Cortex of kidney (tissue), 1 donor: ENCODE results near the gene JHY.

Experiments used
- DNase-seq: peaks from one replicate; lab custom pipeline; 2025; lab: John Stamatoyannopoulos, UW

JHY gene

DNA sequence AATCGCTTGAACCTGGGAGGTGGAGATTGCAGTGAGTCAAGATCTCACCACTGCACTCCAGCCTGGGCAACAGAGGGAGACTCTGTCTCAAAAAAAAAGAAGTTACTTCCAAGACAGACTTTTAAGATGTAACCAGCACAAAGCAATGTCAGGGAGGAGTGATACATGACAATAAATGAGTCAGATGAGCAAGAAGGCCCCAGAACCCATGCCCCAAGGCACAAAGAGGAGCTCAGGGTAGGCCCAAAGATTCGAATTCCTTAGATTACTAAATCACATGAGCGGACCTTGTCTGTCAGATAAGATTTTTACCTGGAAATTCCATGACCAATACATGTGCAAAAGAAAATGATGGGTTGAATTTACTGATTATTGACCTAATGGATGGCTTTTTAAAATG is 10.5 kb upstream of the JHY start:
- DNase-seq = no peak

DNA sequence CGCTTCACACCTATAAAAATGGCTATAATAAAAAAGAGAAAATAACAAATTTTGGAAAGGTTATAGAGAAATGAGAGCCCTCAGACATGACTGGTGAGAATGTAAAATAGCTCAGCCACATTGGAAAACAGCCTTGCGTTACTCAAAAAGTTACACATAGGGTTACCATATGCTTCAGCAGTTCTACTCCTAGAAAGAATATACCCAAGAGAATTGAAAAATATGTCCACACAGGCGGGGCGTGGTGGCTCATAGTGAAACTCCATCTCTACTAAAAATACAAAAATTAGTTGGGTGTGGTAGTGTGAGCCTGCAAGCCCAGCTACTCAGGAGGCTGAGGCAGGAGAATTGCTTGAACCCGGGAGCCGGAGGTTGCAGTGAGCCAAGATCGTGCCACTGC is 7.6 kb upstream of the JHY start:
- DNase-seq = no peak

DNA sequence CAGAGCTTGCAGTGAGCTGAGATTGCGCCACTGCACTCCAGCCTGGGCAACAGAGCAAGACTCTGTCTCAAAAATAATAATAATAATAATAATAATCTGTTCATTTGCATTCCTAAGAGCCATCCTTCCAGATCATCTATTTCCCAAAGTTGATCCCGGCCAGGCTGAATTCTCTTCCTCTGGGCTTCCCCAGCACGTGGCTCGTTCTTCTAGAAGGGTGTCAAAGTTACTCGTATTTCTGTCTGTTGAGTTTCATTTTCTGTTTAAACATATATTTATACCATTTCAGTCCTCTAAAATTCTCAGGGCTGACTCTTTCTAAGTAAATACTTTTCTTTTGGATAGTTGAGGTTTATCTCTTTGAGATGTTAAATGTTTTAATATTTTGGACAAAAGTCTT is 4.8 kb upstream of the JHY start:
- DNase-seq = no peak

DNA sequence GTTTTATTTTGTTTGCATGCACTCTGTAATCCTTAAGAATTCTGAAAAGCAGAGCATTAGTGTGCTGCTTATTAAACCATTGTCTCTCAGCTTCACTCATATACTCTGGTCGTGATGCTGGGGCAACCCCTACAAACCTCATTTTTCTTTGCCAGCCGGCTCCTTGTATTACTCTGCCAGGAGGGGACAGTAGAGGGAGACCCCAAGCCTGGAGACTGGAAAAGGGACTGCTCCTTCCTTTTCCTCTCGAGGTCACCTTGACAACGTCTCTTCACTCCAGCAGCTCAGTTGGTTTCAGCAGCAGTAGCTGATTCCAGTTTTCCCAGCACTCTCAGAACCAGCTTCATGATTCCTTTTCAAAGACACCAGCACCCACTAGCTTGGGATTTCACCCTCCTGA is 2.8 kb upstream of the JHY start:
- no peak for DNase-seq

DNA sequence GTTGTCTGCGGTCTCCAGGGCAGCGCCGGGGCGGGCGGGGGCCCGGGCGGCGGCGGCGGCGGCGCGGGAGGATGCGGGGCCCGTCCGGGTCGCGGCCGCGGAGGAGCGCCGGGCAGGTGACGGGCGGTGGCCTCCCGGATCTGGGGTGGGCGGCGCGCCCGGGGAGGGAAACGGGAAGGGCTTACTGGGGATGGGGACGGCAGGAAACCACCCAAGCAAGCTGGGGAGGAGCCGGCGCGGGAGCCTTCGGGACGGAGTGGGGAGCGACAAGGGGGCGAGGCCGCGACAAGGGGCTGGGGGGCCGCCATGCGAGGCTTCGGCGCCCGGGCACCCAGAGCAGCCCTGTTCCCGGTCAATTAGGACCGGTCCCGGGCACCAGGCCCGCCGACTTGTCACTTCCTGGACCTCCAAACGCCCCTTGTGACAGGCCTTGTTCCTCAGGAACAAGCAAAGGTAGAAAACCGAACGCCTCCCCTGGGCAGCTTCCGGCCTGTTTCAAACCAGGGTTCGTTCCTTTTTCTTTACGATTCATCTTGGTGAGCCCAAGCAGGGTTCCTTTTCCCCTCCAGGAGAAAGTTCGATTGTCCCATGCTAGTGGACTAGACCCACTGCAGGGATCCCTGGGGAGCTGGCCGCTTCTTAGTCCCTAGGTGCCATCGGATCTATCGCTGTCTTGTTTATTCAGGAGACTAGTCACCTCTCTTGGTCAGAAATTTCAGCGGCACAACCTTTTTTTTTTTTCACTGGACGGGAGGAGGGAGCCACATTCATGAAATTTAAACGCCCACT is 492 bp downstream of the JHY start:
- DNase-seq = no peak

DNA sequence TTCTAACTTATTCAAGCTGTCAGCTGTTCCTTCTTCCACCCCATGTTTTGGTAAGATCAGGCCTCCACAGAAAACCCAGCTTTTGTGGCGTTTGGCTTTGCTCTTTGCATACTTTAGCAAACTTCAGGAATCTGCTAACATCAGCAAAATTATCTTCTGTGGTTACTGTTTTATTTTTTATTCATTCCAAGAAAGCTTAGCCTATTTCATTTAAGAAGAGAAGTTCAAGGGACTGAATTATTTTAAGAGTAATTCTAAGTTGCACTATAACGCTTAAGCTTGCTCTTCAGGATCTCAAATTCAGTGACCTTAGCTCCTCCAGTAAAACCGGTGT is 1.1 kb downstream of the JHY start:
- DNase-seq = no peak

DNA sequence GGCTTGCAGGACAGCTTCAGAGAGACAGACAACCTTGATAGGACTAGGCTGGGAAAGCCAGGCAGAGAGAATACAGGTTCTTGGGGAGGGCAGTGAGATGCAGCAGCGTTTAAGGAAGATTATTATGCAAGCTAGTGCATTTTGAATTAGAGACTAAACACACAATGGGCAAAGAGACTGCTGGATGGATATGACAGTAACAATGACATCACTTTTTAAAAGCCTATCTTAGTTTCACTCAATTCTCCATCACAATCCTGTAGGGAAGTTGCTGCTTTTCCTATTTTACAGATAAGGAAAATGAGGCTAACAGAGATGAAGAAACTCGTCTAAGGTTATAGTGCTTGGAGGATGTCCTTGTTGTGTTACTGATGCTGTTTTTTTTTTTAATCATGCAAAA is 5.6 kb downstream of the JHY start:
- no peak for DNase-seq

DNA sequence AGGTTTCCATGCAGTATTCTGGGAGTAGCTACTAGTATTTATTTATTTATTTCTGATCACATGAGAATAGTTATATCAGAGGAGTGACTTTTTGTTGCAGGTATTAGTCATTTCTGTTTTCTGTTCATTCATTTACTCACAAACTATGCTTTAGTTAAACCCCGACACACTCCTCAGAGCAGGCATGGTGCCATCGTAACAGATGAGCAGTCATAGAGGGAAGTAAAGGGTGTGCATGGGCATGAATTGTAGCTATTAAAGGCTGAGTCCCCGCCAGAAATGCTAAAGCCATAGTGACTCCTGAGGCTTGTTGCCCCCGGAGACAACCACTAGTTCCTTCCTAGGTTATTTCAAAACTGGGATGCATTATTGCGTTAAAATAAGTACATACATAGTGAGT is 10.6 kb downstream of the JHY start:
- no peak for DNase-seq

DNA sequence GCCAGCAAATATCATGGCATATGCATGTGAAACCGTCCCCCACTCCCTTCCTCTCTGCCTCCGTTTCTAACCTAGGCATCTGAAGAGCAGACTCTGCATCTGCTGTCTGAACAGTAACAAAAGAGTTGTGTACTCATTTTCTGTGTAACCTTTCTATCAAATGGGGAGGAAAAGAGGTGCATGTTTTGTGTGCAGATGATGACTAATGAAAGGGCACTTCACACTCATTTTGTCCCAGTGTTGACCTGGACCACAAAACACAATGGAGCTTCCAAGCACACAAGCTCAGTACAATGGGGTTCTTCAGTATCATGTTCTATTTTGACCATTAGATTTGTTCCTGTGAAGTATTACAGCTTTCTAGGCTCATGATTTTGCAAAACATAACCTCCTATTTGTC is 13.0 kb downstream of the JHY start:
- DNase-seq = no peak

DNA sequence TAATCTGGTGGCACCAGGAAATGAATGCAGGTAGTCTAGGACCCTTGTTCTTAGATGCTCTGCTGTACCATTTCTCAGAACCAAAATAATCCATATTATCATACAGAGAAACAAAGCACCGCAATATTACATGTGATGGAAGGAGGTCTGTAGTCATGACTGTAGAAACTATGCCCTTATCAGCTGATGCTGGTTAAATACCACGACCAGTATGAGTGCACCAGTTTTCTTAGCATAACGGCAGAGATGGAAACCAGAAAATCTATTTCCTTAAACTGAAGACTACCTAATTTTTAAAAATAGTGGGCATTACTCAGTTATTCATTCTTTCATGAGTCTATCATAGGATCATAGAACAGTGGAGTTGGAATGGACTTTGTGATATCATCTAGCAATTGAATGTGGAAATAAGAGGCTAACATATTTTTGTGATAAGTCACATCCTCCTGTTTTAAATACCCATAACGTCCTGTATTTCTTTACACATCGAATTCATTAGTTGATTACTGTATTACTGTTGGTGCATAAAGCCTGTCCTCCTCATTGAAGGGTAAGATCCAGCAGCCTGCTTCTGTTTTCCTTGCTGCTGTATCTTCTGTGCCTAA is 15.1 kb downstream of the JHY start:
- DNase-seq = no peak

DNA sequence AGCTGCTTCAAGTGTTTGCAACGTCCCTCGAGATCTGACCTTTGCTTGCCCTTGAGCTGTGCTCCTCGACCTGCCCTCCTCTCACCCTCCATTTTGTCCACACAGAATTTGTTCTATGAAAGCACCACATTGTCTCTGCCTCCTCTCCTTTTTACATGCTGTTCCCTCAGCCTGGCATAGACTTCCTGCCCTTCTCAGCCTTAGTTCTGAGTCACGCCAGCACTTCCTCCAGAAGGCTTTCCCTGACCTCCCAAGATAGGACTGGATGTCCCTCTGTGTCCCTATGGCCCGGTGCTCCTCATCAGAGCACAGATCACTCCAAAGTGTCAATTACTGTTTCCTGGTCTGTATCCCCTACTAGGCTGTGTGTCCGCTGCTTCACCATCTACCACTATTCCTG is 16.2 kb downstream of the JHY start:
- no peak for DNase-seq

DNA sequence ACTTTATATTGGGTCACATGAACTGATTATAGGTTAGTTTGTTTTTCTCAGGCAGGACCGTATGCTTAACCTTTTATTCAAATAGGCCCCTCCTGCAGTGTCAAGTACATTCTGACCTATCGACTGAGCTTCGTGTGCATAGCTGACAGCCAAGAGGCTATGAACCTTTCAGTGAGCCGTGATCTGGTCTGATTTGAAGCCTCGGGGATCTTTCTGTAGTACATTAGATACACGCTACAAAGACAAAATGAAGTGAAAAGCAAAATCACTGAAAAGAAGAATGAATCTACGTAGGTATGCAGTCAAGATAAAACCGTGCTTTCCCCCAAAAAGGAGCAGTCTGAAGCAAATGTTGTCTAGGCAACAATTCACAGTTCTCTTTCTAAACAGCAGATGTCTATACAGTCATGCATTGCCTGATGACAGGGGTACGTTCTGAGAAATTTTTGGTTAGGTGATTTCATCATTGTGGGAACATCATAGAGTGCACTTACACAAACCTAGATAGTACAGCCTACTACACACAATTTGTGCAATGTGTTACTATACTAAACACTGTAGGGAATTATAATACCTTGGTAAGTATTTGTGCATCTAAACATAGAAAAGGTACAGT is 18.1 kb downstream of the JHY start:
- no peak for DNase-seq

DNA sequence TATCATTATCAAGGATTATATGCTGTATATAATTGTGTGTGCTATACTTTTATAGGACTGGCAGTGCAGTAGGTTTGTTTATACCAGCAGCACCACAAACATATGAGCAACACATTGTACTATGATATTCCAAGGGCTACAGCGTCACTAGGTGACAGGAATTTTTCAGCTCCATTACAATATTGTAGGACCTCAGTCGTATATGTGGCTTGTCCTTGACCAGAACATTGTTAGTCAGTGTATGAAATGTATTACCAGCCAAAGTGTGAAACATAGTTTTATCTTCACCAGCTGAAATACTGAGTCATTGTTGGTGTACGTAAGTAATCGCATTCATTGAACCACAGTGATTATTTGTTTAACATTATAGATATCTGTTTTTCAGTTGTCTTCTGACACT is 20.4 kb downstream of the JHY start:
- no peak for DNase-seq

DNA sequence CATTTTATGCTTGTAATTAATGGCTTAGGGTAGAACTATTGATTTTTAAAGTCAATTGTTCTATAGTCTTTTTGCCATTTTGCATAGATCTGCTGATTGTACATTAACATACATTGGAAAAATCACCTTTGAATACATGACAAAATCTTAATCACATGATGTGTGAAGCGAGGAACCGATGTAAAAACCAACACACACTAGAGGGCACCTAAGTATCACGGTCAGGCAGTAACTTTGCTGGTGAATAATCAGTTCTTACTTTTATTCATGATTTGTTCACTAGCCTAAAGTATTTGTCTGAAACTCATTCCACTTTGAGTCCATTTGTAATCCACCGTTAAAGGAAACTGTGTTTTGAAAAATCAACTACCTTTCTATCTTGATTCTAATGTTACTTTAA is 28.2 kb downstream of the JHY start:
- no peak for DNase-seq

DNA sequence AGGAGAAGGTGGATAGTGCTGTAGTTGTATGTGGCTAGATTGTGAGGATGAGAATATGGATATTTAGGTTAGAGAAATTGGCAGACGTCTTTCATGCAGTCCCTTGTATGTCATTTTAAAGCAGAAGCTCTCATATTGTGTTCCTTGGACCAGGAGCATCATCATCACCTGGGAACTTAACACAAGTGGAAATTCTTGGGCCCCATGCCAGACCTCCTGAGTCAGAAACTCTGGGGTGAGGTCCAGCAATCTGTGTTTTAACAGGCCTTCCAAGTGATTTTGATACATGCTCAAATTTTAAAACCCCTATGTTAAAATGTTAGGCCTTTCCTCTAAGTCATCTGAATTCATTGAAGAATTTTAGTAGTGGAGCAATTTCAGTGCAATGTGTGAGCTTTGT is 34.8 kb downstream of the JHY start:
- DNase-seq = no peak

DNA sequence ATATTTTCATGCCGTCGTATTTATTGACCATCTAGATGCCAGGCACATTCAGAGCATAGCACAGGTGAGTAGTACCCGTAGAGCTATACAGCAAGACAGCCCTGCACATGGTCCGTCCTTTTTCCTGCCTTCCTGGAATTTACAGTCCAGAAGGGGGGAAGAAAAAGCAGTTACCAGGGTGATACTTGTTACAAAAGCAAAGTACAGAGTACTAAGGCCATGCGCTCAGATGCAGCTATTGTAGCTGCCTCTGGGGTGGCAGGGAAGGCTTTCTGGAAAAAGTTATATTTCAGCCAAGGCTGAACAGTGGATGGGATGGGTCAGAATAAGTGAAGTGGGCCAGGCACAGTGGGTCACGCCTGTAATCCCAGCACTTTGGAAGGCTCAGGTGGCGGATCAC is 36.2 kb downstream of the JHY start:
- DNase-seq = no peak

DNA sequence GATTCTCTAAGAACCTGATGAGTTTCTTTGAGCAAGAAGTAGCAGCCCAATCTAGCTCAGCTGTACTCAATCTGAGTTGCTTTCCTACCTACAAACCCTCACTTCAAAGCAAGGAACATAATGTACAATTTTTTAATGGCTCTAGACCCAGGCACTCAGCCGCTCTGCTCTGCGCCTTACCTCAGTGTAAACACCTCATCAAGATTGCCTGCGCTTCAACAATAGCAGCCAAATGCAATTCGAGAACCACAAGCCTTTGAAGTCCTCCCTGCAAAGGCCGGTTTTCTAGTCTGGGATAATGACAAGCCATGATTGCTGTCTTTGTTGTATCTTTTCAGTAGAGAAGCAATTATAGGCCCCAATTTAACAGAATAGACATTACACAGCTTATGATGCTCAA is 38.0 kb downstream of the JHY start:
- no peak for DNase-seq

DNA sequence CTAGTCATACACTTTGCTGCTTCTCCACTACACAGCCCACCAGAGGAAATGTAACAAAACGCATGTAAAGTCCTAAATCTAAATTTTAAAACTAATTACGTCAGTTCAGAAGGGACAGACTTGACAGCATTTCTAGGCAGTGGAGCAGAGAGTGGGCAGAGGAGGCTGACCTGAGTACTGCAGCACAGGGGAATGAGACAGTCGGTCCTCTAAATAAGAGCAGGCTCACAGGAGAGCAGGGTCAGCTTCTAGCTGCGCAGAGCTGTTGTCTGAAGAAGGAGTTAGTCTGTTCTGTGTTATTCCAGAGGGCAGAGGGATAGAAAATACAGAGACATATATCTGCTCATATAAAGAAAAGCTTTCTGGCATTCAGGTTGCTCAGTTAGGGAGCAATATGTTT is 40.3 kb downstream of the JHY start:
- no peak for DNase-seq

DNA sequence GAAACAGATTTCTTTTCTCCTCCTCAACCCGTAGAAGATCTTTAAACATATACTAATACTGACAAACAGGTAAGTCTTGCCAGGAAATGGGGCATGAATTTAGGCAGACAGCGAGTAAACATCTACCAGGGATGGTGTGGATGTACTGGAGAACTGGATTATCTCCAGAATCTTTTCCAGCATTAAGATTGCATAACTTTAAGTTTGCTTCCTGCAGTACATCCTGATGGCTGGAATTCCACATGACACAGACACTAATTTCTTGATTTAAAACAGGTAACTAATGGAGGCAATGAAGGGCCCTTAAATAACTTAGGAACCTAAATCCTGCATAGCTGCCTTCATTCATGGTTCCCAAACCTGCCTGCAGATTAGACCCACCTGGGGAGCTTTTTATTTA is 40.7 kb downstream of the JHY start:
- DNase-seq = no peak

DNA sequence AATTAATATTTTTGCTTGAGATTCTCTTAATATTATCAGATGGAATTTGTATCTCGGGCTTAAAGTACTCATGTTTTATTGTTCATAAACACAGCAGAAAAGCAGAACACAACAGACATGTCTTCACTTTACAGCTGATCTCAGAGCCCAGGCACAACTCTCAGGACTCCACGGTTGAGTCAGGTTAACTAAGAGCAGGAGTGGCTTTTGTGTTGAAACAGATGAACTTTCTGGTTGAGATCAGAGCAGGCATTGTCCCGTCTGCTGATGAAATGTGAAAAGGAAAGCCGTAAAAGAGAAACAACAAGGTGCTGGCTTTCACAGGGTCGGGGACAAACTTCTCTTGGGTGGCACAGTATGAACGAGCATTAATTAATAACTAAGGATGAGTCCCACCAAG is 49.0 kb downstream of the JHY start:
- no peak for DNase-seq

DNA sequence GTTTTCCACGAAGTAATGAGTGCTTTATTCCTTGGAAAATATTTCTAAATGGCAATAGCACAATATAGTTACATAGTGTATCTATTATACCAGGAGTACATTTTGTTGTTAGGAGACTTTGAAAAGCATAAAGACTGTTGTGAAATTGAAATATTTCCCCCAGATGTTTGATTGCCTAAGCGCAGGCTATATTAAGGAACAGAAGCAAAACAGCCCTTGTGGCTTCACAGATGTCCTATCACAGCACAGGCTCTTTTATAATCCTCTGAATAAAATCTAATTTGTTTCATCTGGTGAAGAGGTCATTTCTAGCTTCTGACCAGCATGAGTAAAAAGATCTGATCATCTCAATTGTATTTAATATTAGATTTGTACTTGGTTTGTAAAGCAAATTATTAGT is 50.9 kb downstream of the JHY start:
- no peak for DNase-seq

DNA sequence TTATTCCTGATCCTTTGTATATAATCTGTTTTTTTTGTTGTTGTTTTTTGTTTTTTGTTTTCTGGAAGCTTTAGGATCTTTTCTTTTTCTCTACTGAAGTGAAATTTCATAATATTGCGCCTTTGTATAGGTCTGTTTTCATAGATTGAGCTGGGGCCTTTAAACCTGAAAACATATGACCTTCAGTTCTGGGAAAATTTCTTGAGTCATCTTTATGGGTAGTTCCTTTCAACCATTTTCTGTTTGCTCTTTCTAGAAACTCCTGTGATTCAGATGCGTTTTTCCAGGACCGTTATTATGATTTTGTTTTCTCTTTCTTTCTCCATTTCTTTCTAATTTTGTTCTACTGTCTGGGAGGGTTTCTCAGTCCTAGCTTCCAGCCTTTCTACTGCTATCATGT is 55.4 kb downstream of the JHY start:
- no peak for DNase-seq

DNA sequence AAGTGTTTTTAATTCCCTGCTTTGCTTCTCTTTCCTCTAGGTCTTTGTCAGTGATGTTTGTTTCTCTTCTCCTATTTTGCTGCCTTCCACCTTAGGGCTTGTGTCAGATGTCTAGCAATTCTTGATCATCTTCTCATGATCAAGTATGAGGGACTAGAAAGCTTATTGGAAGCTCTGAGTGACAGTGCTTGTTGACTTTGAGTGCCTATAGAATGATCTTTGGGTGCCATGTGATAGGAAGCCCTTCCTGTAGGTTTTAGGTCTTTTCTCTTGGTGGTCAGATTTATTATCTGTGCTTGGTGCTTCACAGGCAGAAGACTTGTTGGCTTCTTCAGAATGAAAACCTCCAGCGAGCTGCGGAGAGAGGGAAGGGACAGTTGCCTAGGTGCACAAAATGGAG is 56.0 kb downstream of the JHY start:
- DNase-seq = no peak

DNA sequence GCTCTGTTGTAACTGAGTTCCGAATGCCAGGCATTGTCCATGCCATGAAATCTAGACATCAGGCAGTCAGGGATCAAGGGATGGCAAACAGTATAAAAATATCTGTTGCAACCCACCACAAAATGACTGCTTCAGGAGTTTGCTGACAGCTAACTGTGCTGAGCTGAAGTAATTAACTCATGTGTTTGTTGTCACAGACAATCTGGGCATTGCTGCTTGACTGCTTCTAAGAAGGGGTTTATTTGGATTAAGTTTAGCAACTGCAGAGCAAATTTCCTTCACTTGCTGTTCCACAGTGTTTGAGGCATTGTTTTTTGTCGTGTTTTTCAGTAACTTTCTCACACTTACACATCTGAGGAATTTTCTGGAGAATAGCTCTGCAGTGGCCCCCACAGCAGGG is 68.7 kb downstream of the JHY start:
- no peak for DNase-seq
